AG09319 (cell line): ENCODE measurements around the gene EVI5.

Experiments used
- DNase-seq: peaks from one replicate; pipeline ENCODE4 v3.0.0-alpha.2; 2010; ENCODE audit warnings: low read depth; ENCODE audit errors: extremely low read depth
- CTCF ChIP-seq: IDR thresholded peaks from 2 replicates; pipeline ENCODE4 v1.5.1; 2011; ENCODE audit warnings: low read depth, mild to moderate bottlenecking, inconsistent platforms, low read length, moderate library complexity

EVI5 gene

GRCh38 chr1:92567211-92567868 is 217.6 kb downstream of the EVI5 start:
- DNase-seq: no peak
- no peak for TF ChIP-seq CTCF

GRCh38 chr1:92563457-92564216 is 221.3 kb downstream of the EVI5 start:
- DNase-seq: no peak
- TF ChIP-seq CTCF: no peak

GRCh38 chr1:92556350-92556749 is 228.6 kb downstream of the EVI5 start:
- DNase-seq: no peak
- no peak for TF ChIP-seq CTCF

GRCh38 chr1:92554216-92554615 is 230.7 kb downstream of the EVI5 start:
- no peak for TF ChIP-seq CTCF
- no peak for DNase-seq

GRCh38 chr1:92551916-92552315 is 233.0 kb downstream of the EVI5 start:
- no peak for TF ChIP-seq CTCF
- no peak for DNase-seq

GRCh38 chr1:92544756-92545165 is 240.1 kb downstream of the EVI5 start:
- no peak for DNase-seq
- no peak for TF ChIP-seq CTCF
